Testis (tissue), 2 donors: ENCODE data around the gene IRF7.

Source experiments
- POLR2A ChIP-seq: fragments of 450-650 bp; IDR thresholded peaks from one replicate; pipeline ENCODE4 v1.6.1; 2017; ENCODE audit warnings: antibody characterized with exemption, mild to moderate bottlenecking, moderate library complexity
- TF ChIP-seq, protein P1 (sequence below), 3 experiments: fragments of 450-650 bp in 2 of 3; fragments of 200-600 bp in 1 of 3; sonication (generic) in 1 of 3; IDR thresholded peaks; one replicate each; pipeline ENCODE4 v1.5.1; 2016 to 2019; ENCODE audit warnings: antibody characterized with exemption in 3 of 3, mild to moderate bottlenecking in 2 of 3, moderate library complexity in 1 of 3

DNA sequence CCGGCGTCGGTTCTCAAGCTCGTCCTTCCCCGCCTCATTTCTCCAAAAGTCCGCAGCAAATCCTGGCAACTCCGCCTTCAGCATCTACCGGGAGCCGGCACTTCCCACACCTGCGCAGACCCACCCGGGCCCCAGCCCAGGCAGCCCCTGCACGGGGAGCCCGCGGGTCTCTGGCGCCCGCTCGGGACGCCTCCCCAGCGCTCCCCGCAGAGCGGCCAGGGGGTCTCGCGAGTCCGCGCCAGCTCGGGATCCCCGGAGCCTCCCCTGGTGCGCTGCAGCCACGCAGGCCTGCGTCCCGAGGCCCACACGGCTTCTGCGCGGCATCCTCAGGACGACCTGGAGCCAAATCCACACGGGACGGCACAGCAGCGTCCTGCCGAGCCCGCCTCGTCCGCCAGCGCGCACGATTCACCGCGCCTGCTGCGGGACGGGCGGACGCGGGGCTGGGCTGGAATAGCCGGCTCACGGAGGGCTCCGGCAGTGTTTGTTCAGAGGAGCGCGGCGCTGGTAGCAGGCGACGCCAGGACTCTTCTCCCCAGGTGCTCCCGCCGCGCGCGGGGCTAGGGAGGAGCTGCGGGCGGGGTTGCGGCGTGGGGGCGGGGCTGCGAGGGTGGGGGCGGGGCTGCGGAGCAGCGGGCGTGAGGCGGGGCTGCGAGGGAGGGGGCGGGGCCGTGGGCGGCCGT, 40.3 kb downstream of the IRF7 start:
- TF ChIP-seq, protein P1, sequence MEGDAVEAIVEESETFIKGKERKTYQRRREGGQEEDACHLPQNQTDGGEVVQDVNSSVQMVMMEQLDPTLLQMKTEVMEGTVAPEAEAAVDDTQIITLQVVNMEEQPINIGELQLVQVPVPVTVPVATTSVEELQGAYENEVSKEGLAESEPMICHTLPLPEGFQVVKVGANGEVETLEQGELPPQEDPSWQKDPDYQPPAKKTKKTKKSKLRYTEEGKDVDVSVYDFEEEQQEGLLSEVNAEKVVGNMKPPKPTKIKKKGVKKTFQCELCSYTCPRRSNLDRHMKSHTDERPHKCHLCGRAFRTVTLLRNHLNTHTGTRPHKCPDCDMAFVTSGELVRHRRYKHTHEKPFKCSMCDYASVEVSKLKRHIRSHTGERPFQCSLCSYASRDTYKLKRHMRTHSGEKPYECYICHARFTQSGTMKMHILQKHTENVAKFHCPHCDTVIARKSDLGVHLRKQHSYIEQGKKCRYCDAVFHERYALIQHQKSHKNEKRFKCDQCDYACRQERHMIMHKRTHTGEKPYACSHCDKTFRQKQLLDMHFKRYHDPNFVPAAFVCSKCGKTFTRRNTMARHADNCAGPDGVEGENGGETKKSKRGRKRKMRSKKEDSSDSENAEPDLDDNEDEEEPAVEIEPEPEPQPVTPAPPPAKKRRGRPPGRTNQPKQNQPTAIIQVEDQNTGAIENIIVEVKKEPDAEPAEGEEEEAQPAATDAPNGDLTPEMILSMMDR (IDR thresholded peaks at IDR 0.05): no peak
- no peak for TF ChIP-seq POLR2A
